Left colon (tissue), 2 donors: ENCODE data around the gene PCARE. TPM values are rescaled to one million over a fixed set of nuclear protein-coding genes. Genes with fewer than 3 reads are reported as not detected.
A peak's percentile ranks its signal among the peaks of the same experiment; 100 is the strongest.

Source experiments
- ATAC-seq: fragments of 200-7000 bp; cut with Tn5 transposase; one replicate; pipeline ENCODE4 v1.9.1; 2020; ENCODE audit warnings: mild to moderate bottlenecking, moderate library complexity
- DNase-seq, 2 donors: peaks; one replicate each; pipeline ENCODE4 v3.0.0-alpha.2; 2020
- intact Hi-C, 2 donors: fragments of 100-400 bp; cut with DNase I in 1 of 2; cut with micrococcal nuclease in 1 of 2; formaldehyde crosslinking; loops; one replicate each; pipeline versions ENCODE4 v1.11.2 to v1.14.0; 2022; cut with DNase I, micrococcal nuclease
- total RNA-seq, 2 donors: library from RNA; stranded (reverse); fragmentation: NEBNext Ultra II Directional; extraction: Animal tissue kit (Norgen Biotek cat#: 25700); gene quantifications; one replicate each; pipeline ENCODE4 v1.2.1, GENCODE V29; 2021
- donor health status: DM: no; HTN: no; CAD: no.
- donor health status: DM: yes; HTN: yes; CAD: no.

The PCARE gene
- total RNA-seq, 2 donors from 2014 or later = not detected

- intact Hi-C loops = no loop called here
Measured at GRCh38 chr2:29015701-29016470, 58.4 kb downstream of the PCARE start.

GRCh38 chr2:29014811-29015421 lies 59.4 kb downstream of the PCARE start:
- intact Hi-C loops = no loop called here
- DNase-seq = peak in 1 of 2 donors; percentile 40
- ATAC-seq = peak; percentile 36

More at GRCh38 chr2:29015701-29016470, 58.4 kb downstream of the PCARE start:
- DNase-seq = no peak
- no peak for ATAC-seq

GRCh38 chr2:29014331-29014730 lies 60.0 kb downstream of the PCARE start:
- DNase-seq (no peak), ATAC-seq (no peak)
- intact Hi-C loops = no loop called here

- intact Hi-C loops = no loop called here
- ATAC-seq = peak; percentile 42
- no peak for DNase-seq
Measured at GRCh38 chr2:29013057-29013780, 61.1 kb downstream of the PCARE start.

- ATAC-seq (peak; percentile 39), DNase-seq (peak; percentile 25 to 39)
- intact Hi-C loops = no loop called here
Measured at GRCh38 chr2:29012211-29012681, 62.1 kb downstream of the PCARE start.

Other genes starting within 250 kb of the PCARE start
- 10 to 100 TPM in 1 of 2 donors, 1 to 10 TPM in 1; 8.3 to 12.1 TPM for gene TRMT61B, start 204.2 kb downstream of the PCARE start, total RNA-seq
- 10 to 100 TPM; 30.8 to 38.2 TPM for gene WDR43, start 179.9 kb downstream of the PCARE start, total RNA-seq
- gene TOGARAM2, start 93.2 kb downstream of the PCARE start, total RNA-seq = under 1 TPM; 0.17 to 0.64 TPM
- gene CLIP4, start 40.9 kb upstream of the PCARE start, total RNA-seq = 1 to 10 TPM; 3.5 to 7.3 TPM